Measurements from ENCODE around the gene WDR86.

Gene WDR86

DNA sequence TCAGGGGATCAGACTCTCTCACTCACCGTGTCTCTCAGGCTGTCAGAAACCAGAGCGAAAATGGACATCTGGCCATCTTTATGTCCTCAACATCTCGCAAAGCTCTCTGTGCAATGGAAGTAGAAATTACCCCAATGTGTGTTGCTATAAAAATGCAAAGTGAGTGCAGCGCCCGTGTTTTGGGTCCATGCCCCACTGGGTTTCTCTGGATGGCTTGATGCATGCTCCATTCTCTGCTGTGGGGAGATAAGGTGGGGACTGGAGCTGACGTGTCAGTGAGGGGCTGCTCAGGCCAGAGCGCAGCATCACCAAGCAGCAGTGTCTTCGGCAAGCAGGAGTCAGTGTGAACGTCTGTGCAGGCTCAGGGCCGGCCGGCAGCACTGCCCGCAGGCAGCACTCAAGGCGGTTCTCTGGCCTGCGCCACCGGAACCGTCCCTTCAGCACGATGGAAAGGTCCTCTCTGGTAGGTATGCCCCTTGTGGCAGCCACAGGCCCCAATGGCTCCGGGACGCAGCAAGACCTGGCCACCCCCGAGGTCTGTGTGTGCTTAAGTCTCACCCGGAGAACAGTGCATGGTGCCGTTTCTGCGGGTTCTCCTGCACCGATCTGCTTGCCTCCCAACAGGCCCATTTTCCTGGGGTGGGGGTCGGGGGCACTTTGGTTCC lies 30.2 kb downstream of the WDR86 start:
- DNase-seq (ENCODE audit: low read depth in 3 of 3) = no peak

DNA sequence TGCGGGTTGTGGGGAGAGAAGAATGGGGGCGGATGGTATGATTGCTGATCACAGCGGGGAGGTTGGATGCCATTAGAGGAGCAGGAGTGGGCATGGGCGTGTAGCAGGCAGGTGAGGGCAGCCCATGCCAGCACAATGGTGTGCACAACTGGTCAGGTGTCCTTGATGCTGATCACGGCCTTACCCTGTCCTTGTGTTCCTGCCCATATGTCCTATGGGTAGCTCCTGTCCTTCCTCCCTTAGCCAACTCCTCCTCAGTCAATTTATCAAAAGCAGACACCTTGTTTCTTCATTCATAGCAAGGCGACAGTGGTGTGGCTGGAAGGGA lies 30.7 kb downstream of the WDR86 start:
- DNase-seq (ENCODE audit: low read depth in 3 of 3) = no peak

- DNase-seq (ENCODE audit: low read depth in 3 of 3) = no peak
These were observed 31.2 kb downstream of the WDR86 start for GRCh38 chr7:151378496-151379192.

DNA sequence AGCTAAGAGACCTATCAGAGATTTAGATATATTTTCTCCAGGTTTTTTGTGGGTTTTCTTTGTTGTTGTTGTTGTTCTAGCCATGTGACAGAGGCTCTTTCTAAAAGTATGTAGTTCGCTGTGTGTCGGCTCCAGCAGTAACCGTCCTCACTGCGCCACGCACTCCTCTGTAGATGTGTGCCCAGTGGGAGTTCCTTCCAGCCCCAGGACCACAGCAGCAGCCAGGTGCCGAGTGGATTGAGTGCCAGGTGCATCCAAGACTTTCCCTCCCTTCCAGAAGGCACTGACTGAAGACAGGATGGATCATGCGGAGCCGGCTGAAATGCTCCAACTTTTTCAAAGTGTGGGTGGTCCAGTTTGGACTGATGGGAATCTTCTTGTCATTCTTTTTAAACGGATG lies 31.8 kb downstream of the WDR86 start:
- no peak for DNase-seq (ENCODE audit: low read depth in 3 of 3)

DNA sequence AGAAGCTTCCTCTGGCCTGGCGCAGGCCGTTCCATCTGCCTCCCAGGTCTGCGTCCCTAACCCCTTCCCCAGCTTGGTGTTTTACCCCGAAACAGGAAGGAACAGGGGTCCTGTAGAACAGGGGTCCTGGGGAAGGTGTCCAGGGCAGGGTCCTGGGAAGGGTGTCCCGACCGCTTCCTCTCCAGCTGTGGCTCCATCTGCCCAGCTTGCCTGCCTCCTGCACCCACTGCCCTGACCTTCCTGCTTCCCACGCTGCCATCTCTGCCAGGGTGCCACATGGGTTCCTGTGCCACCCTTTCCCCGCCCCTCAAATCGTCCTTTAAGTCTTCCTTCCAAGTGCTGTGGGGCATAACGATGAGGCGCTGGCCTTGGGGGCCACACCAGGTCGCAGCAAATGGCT lies 32.4 kb downstream of the WDR86 start:
- no peak for DNase-seq (ENCODE audit: low read depth in 3 of 3)

DNA sequence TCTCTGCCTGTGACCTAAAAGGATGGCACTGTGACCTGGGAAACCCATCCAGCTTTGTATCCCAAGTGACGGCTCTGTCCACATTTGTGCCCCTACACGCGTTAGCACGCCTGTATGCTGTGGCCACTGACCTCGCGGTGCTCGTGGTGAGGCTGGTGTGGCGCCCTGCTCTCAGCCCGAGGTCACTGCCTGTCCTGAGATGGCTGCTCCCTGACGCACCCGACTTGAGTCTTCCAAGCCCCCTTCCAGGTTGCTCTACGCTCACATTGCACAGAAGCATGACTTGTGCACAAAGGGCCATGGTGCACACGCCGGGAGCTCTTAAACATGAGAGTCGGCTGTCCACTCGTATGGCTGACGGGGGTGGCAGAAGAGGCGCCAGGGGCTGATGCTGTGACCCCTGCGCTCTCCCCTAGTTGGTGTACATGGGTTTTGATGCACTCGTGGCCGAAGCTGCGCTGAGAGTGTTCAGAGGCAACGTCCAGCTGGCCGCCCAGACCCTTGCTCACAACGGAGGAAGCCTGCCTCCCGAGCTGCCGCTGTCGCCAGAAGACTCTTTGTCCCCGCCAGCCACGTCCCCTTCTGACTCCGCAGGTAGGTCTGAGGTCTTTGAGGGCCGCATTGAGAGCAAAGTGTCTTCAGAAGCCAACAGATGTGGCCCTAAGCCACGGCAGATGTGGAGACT lies 33.5 kb downstream of the WDR86 start:
- DNase-seq (ENCODE audit: low read depth in 3 of 3) = no peak

- no peak for DNase-seq (ENCODE audit: low read depth in 3 of 3)
These were observed 34.2 kb downstream of the WDR86 start for GRCh38 chr7:151375530-151376217.

DNA sequence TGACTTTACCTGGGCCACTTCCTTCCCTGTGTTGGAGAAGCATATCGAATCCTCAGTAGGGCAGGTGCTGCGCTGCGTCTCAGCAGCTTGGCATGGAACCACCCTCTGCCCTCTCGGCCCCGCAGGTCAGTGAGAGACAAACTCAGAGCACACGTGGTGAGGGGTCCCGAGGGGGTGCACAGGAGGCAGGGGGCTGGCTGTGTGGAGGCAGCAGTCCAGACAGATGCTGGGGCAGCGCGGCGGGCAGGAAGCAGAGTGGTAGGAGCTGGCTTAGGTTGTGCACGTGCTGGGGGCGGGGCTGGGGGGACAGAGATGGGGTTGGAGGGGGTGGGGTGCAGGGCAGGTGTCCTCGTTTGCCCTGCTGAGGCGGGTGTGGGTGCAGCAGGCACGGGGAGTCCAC lies 35.1 kb downstream of the WDR86 start:
- DNase-seq (ENCODE audit: low read depth in 3 of 3) = no peak

- no peak for DNase-seq (ENCODE audit: low read depth in 3 of 3)
These were observed 35.7 kb downstream of the WDR86 start for GRCh38 chr7:151374139-151374538.

- no peak for DNase-seq (ENCODE audit: low read depth in 3 of 3)
These were observed 36.2 kb downstream of the WDR86 start for GRCh38 chr7:151373599-151373998.

DNA sequence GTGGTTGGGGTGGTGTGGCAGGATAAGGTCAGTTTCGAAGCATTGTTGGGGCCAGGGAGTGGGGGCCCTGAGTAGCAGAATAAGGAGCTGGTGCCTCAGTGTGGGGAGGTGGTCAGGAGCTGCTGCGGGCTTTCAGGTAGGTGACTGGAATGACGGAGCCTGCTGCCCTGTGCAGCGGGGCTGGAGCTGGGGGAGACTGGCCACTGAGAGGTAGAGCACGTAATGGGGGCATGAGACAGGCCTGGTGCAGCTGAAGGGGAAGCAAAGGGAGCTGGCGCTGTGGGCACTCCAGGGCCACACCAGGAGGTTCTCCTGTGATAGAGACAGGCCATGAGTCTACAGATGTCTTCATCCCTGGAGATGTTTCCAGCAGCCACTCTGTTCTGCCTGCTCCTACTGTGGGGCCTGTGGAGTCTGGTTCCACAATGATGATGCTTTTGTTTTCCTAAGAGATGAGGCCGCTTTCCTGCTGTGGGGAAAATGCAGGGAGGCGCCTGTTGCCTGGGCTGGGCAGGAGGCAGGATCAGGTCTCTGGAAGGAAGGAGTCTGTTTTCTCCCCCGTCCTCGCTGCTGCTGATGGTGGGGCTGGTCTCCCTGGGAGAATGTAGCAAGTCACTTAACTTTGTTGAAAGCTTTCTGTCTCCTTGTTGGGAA lies 37.1 kb downstream of the WDR86 start:
- DNase-seq (ENCODE audit: low read depth in 3 of 3) = no peak

DNA sequence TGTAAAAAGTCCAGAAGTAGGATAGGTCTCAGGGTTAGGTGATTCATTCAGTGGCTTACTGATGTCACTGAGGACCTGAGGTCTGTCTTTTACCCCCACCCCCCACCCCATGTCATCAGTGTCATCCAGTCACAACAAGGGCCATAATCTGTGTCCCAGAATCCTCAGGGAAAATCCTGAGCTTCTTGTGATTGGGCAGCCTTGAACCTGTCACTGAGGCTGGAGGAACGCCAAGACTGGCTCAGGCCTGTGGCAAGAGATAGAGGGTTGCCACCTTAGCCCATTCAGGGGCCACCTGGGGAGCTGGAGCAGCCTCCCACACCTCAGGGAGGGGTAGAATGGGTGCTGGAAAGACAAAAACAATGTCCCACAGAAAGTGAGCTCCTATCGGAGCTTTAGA lies 38.6 kb downstream of the WDR86 start:
- no peak for DNase-seq (ENCODE audit: low read depth in 3 of 3)

- peak; percentile 57 to 77 (median 62) for DNase-seq (ENCODE audit: low read depth in 3 of 3)
These were observed 41.7 kb downstream of the WDR86 start for GRCh38 chr7:151368136-151368571.

- no peak for DNase-seq (ENCODE audit: low read depth in 3 of 3)
These were observed 42.6 kb downstream of the WDR86 start for GRCh38 chr7:151367284-151367683.

- DNase-seq (ENCODE audit: low read depth in 3 of 3) = no peak
These were observed 43.0 kb downstream of the WDR86 start for GRCh38 chr7:151366880-151367222.

DNA sequence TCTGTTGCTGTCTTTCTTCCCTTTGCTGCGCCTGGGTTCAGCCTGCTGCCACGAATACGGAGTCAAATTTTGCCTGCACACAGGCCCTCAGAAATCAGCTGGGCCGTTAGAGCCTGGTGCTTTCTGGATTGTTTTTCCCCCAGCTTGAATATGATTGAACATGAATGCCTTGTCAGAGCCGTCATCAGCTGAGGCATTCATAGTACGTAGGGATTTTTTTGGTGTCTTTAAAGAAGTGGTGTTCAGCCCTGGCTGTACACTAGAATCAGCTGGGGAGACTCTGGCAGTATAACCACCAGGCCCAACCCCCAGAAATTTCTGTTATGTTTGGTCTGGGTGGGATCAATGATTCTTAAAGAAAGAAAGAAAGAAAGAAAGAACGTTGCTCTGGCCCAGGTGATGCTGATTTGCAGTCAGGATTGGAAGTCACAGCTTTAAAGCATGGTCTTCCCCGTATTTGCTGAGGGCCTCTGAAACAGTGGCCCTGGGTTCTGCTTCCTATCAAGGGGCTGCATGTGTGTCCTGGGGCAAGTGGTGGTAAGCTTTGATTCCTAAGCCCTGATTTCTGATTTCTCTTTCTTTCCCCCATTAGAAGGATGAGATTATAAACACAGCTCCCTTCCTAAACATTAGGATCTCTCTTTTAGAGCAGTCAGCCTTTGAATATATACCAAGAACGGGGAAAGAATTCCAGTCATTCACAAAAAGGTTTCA lies 43.5 kb downstream of the WDR86 start:
- no peak for DNase-seq (ENCODE audit: low read depth in 3 of 3)

- DNase-seq (ENCODE audit: low read depth in 3 of 3) = no peak
These were observed 46.7 kb downstream of the WDR86 start for GRCh38 chr7:151363182-151363581.

GRCh38 chr7:151361193-151361959 lies 48.5 kb downstream of the WDR86 start:
- no peak for DNase-seq (ENCODE audit: low read depth in 3 of 3)

DNA sequence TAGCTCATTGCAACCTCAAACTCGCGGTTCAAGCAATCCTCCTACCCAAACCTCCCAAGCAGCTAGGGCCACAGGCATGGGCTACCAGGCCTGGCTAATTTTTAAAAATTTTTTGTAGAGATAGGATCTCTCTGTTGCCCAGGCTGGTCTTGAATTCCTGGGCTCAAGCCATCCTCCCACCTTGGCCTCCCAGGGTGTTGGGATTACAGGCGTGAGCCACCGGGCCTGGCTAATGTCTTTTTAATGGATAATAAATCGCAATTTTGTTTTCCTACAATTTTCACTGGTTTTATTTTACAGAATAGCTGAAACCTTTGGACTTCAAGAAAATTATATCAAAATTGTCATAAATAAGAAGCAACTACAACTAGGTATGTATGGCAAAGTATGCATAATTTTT lies 57.3 kb downstream of the WDR86 start:
- no peak for DNase-seq (ENCODE audit: low read depth in 3 of 3)

DNA sequence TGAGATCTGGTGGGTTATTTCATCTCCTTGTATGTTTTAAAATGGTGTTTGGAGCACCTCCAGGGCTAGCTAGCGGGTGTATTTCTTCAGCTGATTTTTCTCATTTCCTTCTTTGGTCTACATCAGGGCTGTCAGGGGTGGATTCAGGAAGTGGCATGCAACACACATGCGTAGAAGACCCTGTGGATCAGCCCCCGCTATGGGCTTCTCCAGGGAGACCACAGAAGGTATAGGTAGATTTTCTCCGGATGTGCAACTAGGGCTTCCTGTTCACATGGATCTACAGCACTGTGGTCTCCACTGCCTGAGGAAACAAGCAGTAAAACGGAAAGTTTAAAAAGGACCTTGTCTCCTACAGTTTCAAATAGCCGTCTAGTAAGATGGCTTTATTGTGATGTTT lies 57.9 kb downstream of the WDR86 start:
- DNase-seq (ENCODE audit: low read depth in 3 of 3) = peak in 2 of 3 donors; percentile 21 to 29

DNA sequence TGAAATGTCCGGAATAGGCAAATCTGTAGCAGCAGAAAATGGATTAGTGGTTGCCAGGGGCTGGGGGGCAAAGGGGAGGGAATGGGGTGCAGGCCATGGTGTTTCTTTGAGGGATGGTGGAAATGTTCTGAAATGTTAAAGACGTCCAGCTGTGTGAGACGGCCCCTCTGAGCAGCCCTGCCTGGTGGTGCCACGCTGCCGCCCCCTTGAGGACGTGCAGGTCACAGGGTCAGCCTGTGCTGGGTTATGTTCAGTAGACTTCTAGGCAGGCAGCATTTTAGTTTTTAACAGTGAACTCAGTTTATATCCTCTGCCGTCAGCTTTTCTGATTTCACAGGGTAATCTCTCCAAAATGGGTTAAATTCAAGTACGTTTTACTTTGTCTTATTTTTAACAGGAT lies 58.8 kb downstream of the WDR86 start:
- peak in 2 of 3 donors; percentile 32 to 49 for DNase-seq (ENCODE audit: low read depth in 3 of 3)
